Hepatocyte (in vitro differentiated cells): Measurements from ENCODE around the gene PIGR.

Source experiments
- EZH2 ChIP-seq: fragments of 200-600 bp; sonication (generic); IDR thresholded peaks from 2 replicates; pipeline ENCODE4 v1.6.1; 2016; ENCODE audit warnings: antibody characterized with exemption, mild to moderate bottlenecking, borderline replicate concordance
- EZH2phosphoT487 ChIP-seq: fragments of 200-600 bp; sonication (generic); IDR thresholded peaks from one replicate; pipeline ENCODE4 v1.6.1; 2018; ENCODE audit warnings: antibody characterized with exemption, mild to moderate bottlenecking, low read depth, moderate library complexity; ENCODE audit not compliant: unreplicated experiment, severe bottlenecking
- TF ChIP-seq, protein P1 (sequence below): fragments of 200-600 bp; sonication (generic); IDR thresholded peaks from 2 replicates; pipeline ENCODE4 v1.5.1; 2016; ENCODE audit warnings: antibody characterized with exemption, mild to moderate bottlenecking; ENCODE audit not compliant: poor library complexity

DNA sequence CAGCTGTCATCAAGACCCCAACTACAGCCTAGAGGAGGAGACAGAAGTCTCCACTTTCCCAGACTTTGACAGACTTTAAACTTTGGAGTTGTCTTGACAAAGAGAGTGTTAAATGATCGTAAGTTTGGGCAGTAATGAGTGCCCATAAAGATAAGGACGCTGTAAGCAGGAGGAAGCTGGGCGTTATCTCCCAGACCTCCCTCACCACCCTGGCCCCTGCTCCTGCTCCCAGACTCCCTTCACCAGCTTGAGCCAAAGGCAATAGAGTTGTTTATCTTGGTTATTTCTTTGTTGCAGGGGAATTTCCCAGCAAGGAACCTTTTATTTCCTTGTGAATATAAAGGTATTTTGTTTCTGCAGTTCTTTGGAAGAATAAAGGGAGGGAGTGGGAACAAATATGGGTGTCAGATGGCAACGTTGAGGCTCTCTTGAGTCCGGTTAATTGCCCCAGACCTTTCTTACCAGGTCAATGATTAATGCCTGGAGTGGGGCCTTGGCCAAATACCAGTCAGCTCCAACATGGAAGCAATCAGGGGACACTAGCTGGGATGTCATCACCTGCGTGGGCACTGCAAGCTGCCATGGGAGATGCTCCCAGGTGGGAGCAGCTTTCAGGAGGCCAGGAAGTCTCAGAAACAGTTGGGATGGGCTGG is 4.4 kb downstream of the PIGR start:
- TF ChIP-seq EZH2 (no peak), EZH2phosphoT487 (no peak)
- TF ChIP-seq, protein P1, sequence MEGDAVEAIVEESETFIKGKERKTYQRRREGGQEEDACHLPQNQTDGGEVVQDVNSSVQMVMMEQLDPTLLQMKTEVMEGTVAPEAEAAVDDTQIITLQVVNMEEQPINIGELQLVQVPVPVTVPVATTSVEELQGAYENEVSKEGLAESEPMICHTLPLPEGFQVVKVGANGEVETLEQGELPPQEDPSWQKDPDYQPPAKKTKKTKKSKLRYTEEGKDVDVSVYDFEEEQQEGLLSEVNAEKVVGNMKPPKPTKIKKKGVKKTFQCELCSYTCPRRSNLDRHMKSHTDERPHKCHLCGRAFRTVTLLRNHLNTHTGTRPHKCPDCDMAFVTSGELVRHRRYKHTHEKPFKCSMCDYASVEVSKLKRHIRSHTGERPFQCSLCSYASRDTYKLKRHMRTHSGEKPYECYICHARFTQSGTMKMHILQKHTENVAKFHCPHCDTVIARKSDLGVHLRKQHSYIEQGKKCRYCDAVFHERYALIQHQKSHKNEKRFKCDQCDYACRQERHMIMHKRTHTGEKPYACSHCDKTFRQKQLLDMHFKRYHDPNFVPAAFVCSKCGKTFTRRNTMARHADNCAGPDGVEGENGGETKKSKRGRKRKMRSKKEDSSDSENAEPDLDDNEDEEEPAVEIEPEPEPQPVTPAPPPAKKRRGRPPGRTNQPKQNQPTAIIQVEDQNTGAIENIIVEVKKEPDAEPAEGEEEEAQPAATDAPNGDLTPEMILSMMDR = no peak
